H1 (cell line): ENCODE results near the gene HCAR2.

Experiments
- BRCA1 ChIP-seq: IDR thresholded peaks from 2 replicates; pipeline ENCODE4 v1.6.1; 2012; ENCODE audit warnings: low read depth, low read length, improper control_type of control experiment
- CREB1 ChIP-seq: IDR thresholded peaks from 2 replicates; pipeline ENCODE4 v1.6.1; 2012; ENCODE audit warnings: inconsistent platforms
- KDM1A ChIP-seq: fragments of 200-600, 300-600 bp; sonication (generic); IDR thresholded peaks from 2 replicates; pipeline ENCODE4 v1.7.1; 2016; ENCODE audit warnings: mild to moderate bottlenecking, low read length, borderline replicate concordance
- PHF8 ChIP-seq: fragments of 200-600 bp; sonication (generic); conservative IDR thresholded peaks from 2 replicates; pipeline ENCODE4 v1.7.1; 2012; ENCODE audit warnings: low read depth, mild to moderate bottlenecking, inconsistent platforms, low read length, moderate library complexity
- POLR2A ChIP-seq, 2 experiments: IDR thresholded peaks; 1 replicate in 1 of 2; 2 replicates in 1 of 2; pipeline ENCODE4 v1.6.1; 2011; ENCODE audit warnings: low read depth in 2 of 2, low read length in 2 of 2, mild to moderate bottlenecking in 2 of 2; ENCODE audit errors: control extremely low read depth in 1 of 2
- POLR2AphosphoS5 ChIP-seq: IDR thresholded peaks from 2 replicates; pipeline ENCODE4 v1.6.1; 2011; ENCODE audit warnings: low read depth, low read length
- TAF1 ChIP-seq: IDR thresholded peaks from 2 replicates; pipeline ENCODE4 v1.6.1; 2011; ENCODE audit warnings: mild to moderate bottlenecking, low read depth, low read length
- TEAD4 ChIP-seq: IDR thresholded peaks from 2 replicates; pipeline ENCODE4 v1.6.1; 2012; ENCODE audit warnings: low read depth, low read length, inconsistent platforms, mixed read lengths
- YY1 ChIP-seq: IDR thresholded peaks from 2 replicates; pipeline ENCODE4 v1.6.1; 2011; ENCODE audit warnings: low read depth, mild to moderate bottlenecking, low read length
- TF ChIP-seq, protein P1 (sequence below), 3 experiments: IDR thresholded peaks; 1 replicate in 2 of 3; 2 replicates in 1 of 3; pipeline versions ENCODE4 v1.5.1 to v1.6.1; 2011; ENCODE audit warnings: low read length in 3 of 3, mild to moderate bottlenecking in 3 of 3, inconsistent platforms in 2 of 3, low read depth in 1 of 3, moderate library complexity in 1 of 3; ENCODE audit not compliant: insufficient read depth in 1 of 3; ENCODE audit errors: control extremely low read depth in 1 of 3

GRCh38 chr12:122661938-122662337 lies 41.2 kb downstream of the HCAR2 start:
- TF ChIP-seq, protein P1, sequence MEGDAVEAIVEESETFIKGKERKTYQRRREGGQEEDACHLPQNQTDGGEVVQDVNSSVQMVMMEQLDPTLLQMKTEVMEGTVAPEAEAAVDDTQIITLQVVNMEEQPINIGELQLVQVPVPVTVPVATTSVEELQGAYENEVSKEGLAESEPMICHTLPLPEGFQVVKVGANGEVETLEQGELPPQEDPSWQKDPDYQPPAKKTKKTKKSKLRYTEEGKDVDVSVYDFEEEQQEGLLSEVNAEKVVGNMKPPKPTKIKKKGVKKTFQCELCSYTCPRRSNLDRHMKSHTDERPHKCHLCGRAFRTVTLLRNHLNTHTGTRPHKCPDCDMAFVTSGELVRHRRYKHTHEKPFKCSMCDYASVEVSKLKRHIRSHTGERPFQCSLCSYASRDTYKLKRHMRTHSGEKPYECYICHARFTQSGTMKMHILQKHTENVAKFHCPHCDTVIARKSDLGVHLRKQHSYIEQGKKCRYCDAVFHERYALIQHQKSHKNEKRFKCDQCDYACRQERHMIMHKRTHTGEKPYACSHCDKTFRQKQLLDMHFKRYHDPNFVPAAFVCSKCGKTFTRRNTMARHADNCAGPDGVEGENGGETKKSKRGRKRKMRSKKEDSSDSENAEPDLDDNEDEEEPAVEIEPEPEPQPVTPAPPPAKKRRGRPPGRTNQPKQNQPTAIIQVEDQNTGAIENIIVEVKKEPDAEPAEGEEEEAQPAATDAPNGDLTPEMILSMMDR (IDR thresholded peaks at IDR 0.05; ENCODE audit: control extremely low read depth in 1 of 3, insufficient read depth in 1 of 3, low read depth in 1 of 3, low read length in 3 of 3): no peak
- TF ChIP-seq POLR2AphosphoS5 (no peak), TAF1 (no peak), TEAD4 (no peak), PHF8 (no peak), BRCA1 (no peak), KDM1A (no peak), CREB1 (no peak), POLR2A (IDR thresholded peaks at IDR 0.05; ENCODE audit: control extremely low read depth in 1 of 2, low read depth in 2 of 2, low read length in 2 of 2) (no peak), YY1 (no peak)
